ENCODE data around the gene ZNF618.

DNA sequence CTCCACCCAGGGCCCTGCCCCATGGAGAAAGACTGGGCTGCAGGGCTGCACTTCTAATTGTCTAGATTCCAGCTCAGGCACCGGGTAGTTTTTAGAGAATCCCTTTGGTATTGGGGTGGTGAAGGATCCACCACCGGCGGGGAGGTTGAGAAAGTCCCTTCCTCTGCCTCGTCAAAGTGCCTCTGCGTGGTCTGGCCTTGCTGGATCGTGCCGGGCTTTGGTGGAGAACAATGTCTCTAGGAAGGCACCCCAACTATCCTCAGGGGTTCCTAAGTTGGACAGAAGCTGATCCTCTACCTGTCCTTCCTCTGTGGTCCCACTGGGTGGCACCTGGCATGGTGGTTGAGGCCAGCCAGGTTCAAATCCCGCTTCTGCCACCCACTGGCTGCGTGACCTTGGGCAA is 209.3 kb downstream of the ZNF618 start:
- TF ChIP-seq, protein P1, sequence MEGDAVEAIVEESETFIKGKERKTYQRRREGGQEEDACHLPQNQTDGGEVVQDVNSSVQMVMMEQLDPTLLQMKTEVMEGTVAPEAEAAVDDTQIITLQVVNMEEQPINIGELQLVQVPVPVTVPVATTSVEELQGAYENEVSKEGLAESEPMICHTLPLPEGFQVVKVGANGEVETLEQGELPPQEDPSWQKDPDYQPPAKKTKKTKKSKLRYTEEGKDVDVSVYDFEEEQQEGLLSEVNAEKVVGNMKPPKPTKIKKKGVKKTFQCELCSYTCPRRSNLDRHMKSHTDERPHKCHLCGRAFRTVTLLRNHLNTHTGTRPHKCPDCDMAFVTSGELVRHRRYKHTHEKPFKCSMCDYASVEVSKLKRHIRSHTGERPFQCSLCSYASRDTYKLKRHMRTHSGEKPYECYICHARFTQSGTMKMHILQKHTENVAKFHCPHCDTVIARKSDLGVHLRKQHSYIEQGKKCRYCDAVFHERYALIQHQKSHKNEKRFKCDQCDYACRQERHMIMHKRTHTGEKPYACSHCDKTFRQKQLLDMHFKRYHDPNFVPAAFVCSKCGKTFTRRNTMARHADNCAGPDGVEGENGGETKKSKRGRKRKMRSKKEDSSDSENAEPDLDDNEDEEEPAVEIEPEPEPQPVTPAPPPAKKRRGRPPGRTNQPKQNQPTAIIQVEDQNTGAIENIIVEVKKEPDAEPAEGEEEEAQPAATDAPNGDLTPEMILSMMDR (IDR thresholded peaks at IDR 0.05): no peak
- TF ChIP-seq, protein P2, sequence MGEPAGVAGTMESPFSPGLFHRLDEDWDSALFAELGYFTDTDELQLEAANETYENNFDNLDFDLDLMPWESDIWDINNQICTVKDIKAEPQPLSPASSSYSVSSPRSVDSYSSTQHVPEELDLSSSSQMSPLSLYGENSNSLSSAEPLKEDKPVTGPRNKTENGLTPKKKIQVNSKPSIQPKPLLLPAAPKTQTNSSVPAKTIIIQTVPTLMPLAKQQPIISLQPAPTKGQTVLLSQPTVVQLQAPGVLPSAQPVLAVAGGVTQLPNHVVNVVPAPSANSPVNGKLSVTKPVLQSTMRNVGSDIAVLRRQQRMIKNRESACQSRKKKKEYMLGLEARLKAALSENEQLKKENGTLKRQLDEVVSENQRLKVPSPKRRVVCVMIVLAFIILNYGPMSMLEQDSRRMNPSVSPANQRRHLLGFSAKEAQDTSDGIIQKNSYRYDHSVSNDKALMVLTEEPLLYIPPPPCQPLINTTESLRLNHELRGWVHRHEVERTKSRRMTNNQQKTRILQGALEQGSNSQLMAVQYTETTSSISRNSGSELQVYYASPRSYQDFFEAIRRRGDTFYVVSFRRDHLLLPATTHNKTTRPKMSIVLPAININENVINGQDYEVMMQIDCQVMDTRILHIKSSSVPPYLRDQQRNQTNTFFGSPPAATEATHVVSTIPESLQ (CRISPR knock-in tag; IDR thresholded peaks at IDR 0.05): no peak
- TF ChIP-seq OVOL2 (CRISPR knock-in tag; IDR thresholded peaks at IDR 0.05; ENCODE audit: borderline replicate concordance) (no peak), NR2C2 (CRISPR knock-in tag; IDR thresholded peaks at IDR 0.05) (no peak), MYBL2 (CRISPR knock-in tag; IDR thresholded peaks at IDR 0.05) (no peak), IRF2 (CRISPR knock-in tag; IDR thresholded peaks at IDR 0.05; ENCODE audit: borderline replicate concordance, low read depth) (no peak), NFE2L1 (CRISPR knock-in tag; IDR thresholded peaks at IDR 0.05) (no peak), ZNF416 (CRISPR knock-in tag; IDR thresholded peaks at IDR 0.05) (no peak), CREB1 (CRISPR knock-in tag; IDR thresholded peaks at IDR 0.05) (no peak), ESRRA (CRISPR knock-in tag; IDR thresholded peaks at IDR 0.05; ENCODE audit: borderline replicate concordance) (no peak), HMGA2 (CRISPR knock-in tag; IDR thresholded peaks at IDR 0.05) (no peak), ZNF423 (CRISPR knock-in tag; IDR thresholded peaks at IDR 0.05) (no peak)
- TF ChIP-seq, protein P3, sequence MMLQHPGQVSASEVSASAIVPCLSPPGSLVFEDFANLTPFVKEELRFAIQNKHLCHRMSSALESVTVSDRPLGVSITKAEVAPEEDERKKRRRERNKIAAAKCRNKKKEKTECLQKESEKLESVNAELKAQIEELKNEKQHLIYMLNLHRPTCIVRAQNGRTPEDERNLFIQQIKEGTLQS (CRISPR knock-in tag; conservative IDR thresholded peaks at IDR 0.05): no peak
